SW 1271 (cell line): ENCODE measurements around the gene HELQ.

Experiments used
- DNase-seq, 2 experiments: peaks; one replicate each; lab custom pipeline; 2025; lab: John Stamatoyannopoulos, UW

The HELQ gene

DNA sequence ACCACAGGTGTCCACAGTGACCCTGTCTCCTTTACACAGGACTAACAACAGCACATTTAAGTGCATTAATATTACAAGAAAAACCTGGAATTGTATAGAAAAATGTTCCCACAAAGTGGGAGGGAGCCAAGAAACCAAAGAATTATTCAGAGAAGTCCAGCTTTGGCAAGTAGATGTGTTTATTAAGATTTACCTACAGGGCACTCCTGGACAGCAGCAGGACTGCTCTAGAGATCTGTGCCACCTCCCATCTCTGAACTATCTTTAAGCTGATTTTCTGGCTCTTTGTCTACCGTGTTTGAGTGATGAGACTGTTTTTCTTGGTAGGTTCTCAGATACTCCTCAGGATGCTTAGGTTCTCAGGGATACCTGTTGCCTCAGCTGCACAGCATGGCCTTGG is 82.7 kb downstream of the HELQ start:
- DNase-seq, result no peak

DNA sequence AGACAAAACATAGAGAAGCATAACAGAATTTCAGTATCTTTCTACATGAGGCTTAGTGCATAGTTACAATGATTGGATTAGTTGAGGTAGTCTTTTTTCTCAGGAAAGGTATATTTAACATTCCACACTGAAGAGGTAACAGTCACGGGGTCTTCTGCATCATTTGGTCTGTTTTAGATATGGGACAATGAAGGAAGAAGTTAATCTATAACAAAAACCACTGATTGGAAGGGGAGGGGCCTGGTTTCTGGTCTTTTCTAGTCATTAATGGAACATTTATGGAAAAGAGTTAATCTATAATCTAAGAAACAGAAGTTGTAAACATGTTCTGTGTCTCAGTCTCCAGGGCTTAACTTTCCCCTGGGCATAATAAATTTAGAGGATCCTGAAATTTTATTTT is 83.7 kb downstream of the HELQ start:
- DNase-seq, result no peak

DNA sequence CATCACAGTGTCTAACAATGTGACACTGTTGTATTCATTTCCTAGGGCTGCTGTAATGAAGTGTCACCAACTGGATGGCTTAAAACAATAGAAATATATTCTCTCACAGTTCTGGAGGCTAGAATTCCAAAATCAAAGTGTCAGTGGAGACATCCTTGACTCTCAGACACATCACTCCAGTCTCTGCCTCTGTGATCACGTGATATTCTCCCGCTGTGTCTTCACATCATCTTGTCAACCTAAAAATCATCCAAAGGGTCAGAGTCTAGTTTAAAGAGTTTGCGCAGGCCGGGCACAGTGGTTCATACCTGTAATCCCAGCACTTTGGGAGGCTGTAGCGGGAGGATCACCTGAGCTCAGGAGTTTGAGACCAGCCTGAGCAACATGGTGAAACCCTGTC is 84.4 kb downstream of the HELQ start:
- no peak for DNase-seq

DNA sequence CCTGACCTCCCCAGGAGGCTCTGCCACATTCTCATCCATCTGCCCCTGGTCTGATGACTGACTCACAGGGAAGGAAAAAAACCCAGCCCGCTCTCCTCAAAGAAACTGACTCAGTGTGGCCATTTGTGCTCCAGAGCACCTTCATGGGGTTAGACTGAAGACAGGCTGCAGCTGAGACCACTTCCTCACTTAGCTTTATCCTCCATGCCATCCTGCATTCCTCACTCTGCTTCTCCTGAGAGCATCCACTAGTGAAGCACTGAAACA is 85.0 kb downstream of the HELQ start:
- no peak for DNase-seq

DNA sequence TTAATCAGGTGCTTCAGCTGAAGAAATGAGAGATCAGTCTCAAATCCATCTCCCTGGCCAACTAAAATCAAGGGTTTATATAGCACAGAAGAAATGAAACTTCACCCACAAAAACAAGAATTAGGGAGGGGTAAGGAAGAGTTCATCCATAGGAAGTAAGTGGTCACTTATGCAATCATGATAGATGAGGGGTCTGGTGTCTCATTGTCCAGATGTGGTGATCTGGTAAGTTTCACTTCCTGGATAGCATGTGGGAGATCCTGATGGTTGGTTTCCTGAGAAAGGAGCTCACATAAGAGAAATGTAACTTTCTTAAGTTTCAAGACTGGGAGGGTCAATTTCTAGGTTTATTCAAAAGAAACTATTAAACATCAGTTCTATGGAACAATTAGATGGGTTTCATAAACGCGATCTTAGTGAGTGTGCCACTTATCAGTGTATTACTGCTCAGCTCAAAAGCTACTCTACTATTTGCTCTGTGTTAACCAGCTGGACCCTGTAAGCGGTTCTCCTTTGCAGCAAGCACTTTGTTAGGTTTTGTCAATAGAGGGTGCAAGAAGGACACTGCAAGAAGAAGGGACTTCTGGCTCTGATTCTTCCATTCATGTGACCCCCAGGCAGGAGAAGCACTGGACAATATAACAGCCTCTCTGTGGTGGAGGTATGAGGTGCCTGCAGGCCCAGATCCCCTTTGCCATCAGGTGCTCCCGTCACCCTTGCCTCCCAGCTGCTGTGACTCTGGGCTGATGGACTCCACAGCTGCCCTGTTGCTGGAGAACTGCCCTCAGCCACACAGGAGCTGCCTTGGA is 85.6 kb downstream of the HELQ start:
- no peak for DNase-seq

DNA sequence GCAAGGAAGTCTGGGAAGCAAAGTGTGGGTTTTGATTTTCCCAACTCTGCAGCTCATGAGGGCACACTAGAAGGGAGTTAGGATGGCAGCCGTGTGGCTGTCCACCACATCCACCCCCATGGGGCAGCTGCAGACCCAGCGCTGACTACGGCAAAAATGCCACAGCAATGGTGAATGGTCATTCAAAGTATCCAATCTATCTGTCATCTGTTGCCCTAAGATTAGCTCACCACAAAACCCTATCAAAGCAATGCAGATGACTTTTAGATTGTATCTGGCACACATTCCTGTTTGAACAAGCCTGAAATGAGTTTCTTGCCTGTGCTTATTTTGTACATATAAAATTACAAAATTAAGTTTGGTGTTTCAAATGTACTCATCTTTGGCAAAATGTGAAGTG is 91.3 kb downstream of the HELQ start:
- DNase-seq, result no peak

DNA sequence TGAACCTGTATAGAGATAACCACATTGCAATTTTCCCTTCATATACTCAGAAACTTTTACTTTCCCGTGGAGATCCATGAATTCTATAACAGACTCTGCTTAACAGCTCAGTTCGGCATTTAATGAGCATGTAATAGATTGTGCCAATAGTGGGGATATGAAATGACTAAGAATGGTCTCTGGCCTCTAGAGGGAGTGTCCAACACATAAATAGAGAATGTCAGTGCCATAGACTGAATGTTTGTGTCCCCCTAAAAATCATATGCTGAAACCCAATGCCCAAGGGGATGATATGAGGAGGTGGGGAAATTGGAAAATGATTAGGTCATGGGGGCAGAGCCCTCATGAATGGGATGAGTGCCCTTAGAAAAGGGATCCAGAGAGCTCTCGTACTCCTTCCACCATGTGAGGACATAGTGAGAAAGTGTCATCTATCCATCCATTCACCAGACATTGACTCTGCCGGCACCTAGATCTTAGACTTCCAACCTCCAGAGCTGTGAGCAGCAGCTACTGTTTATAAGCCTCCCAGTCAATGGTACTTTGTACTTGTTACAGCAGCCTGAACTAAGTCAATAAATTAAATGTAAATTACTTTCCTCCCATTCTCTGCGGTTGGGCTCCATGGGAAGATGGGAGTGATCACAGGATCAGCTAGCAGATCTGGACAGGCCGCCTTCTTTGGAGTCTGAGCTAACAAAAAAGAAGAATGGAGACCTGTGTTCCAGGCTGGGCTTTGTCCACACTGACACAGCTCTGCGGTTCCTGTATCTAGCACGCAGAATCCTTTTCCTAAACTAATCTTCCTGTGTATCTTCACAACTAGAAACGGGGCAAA is 92.9 kb downstream of the HELQ start:
- peak in 1 of 2 experiments; percentile 7 for DNase-seq

DNA sequence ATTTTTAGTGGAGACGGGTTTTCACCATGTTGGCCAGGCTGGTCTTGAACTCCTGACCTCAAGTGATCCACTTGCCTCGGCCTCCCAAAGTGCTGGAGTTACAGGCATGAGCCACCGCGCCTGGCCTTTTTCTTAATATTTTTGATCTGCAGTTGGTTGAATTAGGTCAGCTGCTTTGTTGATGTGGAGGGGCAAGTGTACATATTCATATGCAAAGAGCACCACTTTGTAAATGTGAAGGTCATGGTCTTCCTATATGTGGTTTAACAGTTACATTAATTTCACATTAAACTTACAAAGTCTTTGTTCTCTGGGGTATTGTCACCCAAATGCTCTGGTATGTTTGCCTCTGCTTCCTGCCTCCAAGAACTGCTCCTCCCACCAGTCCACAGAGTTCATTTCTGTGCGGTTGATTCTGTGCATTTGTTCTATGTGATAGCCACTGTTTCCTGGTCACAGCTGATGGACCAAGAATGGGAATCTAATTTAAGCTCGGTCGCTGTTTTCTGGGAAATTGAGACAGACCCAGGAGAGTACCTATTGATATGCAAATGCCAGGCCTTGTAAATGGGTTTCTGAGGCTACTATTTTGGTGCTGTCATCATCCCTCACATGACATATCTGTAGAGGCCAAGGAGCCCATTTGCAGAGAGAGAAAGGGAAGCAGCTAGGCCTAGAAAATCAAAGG is 94.1 kb downstream of the HELQ start:
- DNase-seq, result no peak

DNA sequence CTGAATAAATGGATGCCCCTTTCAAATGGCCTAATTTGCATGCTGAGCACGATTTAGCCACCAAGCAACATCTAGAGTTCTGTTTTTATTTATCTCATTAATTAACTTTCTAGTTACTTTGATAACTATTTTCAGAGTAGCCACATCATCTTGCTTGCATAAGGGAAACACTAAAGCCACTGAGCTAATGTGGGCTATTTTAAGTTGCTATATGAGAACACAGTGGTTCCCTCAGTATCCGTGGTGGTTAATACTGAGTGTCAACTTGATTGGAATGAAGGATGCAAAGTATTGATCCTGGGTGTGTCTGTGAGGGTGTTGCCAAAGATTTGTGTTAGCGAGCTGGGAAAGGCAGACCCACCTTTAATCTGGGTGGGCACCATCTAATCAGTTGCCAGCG is 95.6 kb downstream of the HELQ start:
- DNase-seq, result no peak

DNA sequence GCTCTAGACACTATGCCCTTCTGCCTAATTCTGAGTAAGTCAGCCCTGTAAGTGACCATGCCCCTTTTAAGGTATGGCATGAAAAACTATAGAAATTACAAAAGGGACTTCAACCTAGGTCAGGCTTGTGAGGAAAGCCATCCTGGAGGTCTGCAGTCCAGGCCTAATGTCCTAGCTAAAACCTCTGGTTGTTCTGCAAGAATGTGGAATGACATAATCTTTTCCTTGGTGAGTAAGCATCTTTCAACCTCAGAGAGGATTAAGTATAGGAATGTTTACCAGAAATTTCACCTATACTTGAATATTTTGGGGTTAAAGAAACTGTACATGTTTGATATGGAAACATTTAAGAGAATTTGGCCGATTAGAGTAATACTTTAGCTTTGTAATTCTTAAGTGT is 97.2 kb downstream of the HELQ start:
- peak in 1 of 2 experiments; percentile 27 for DNase-seq
